COLO829 (cell line): ENCODE measurements around the gene DCBLD2.

ENCODE experiments used
- DNase-seq: peaks from one replicate; pipeline ENCODE4 v3.0.0; 2012; ENCODE audit warnings: low spot score

Gene DCBLD2

GRCh38 chr3:98901392-98902350 lies at the start of gene DCBLD2:
DCBLD2 (minus strand) TSS chr3:98901695; CDS start chr3:98901326, 369 bp downstream.
- peak; percentile 98 for DNase-seq

- no peak for DNase-seq
Measured at GRCh38 chr3:98945666-98946065, 44.2 kb upstream of the DCBLD2 start.

GRCh38 chr3:98945101-98945524 lies 43.6 kb upstream of the DCBLD2 start:
- DNase-seq: no peak

- no peak for DNase-seq
Measured at GRCh38 chr3:98930413-98930812, 28.9 kb upstream of the DCBLD2 start.

- no peak for DNase-seq
Measured at GRCh38 chr3:98921957-98922356, 20.5 kb upstream of the DCBLD2 start.

- DNase-seq: no peak
Measured at GRCh38 chr3:98920166-98920565, 18.7 kb upstream of the DCBLD2 start.

GRCh38 chr3:98918586-98918985 lies 17.1 kb upstream of the DCBLD2 start:
- peak; percentile 61 for DNase-seq

- no peak for DNase-seq
Measured at GRCh38 chr3:98917608-98918007, 16.1 kb upstream of the DCBLD2 start.

GRCh38 chr3:98914210-98915080 lies 12.9 kb upstream of the DCBLD2 start:
- DNase-seq: no peak

- no peak for DNase-seq
Measured at GRCh38 chr3:98912448-98912847, 11.0 kb upstream of the DCBLD2 start.

GRCh38 chr3:98906230-98906629 lies 4.7 kb upstream of the DCBLD2 start:
- peak; percentile 91 for DNase-seq

- DNase-seq: no peak
Measured at GRCh38 chr3:98903705-98904481, 2.4 kb upstream of the DCBLD2 start.

- DNase-seq: no peak
Measured at GRCh38 chr3:98903099-98903498, 1.6 kb upstream of the DCBLD2 start.

GRCh38 chr3:98902351-98902740 lies 851 bp upstream of the DCBLD2 start:
- no peak for DNase-seq

GRCh38 chr3:98901119-98901391 lies 440 bp downstream of the DCBLD2 start:
- DNase-seq: peak; percentile 42

- DNase-seq: no peak
Measured at GRCh38 chr3:98900265-98901118, 1.0 kb downstream of the DCBLD2 start.

- DNase-seq: no peak
Measured at GRCh38 chr3:98897701-98898100, 3.8 kb downstream of the DCBLD2 start.

- DNase-seq: no peak
Measured at GRCh38 chr3:98894791-98895576, 6.5 kb downstream of the DCBLD2 start.

- no peak for DNase-seq
Measured at GRCh38 chr3:98893740-98894139, 7.8 kb downstream of the DCBLD2 start.

- no peak for DNase-seq
Measured at GRCh38 chr3:98892263-98892662, 9.2 kb downstream of the DCBLD2 start.
